Fibroblast of skin of right quadriceps (primary cell): Measurements from ENCODE around the gene PYGL.
"Not testable (repeated sequence)": the region's sequence is repeated elsewhere in the genome, so short reads cannot be mapped to it uniquely, and the experiment has no call there.

ENCODE experiments used
- DNase-seq: peaks from one replicate; pipeline ENCODE4 v3.0.0-alpha.2; 2013

Gene PYGL

DNA sequence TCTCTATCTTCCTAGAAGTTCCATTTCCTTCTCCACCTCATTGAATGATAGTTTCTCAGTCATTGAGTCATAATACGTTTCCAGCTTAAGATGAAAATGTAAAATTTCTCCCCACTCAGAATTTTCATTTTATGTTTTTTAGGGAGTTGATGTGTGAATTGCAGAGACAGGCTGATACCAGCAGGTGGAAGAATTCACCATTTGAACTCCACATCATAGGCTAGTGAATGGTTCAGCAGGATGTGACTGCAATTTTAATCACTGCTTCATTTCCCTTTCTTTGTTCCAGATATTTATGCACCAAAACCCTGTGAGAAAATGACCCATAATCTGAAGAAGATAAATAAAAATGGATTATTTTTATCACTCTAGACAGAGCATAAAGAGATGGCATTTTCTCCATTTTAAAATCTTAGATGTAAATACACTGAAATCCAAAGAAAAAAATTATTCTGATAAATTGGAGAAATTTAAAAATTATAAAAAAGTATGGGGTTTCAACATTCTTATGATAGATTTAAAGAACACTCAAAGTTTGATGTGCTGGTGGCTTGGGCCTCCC lies 10.6 kb upstream of the PYGL start:
- peak; percentile 58 for DNase-seq

DNA sequence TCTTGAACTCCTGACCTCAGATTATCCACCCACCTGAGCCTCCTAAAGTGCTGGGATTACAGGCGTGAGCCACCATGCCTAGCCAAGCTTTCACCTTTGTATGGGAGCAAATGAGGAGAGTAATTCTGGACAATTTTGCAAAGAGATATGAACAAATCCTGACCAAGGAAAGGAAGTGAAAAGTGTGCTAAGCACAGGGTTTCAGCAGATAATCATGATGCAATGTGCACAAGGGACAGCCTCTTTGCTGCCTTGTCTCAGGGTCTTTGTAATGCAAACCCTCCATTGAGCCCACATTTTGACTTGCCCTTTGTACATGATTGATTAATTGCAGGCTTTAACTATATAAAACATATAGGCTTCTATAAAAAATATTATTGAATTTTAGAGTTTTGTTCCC lies 9.2 kb upstream of the PYGL start:
- no peak for DNase-seq

DNA sequence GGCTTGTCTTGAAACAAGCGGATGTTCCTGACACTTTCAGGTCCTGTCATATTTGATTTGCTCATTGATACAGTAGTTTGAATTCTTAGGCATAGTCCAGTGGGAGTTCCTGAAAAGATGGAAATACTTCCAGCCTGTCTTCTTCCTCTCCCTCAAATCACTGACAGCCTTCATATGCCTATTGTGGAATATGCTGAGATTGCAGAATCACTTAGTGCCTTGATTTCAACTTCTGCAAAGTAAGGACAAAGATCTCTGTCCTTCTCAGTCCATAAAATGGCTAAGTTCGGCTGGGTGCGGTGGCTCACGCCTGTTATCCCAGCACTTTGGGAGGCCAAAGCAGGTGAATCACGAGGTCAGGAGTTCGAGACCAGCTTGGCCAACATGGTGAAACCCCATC lies 6.7 kb upstream of the PYGL start:
- DNase-seq, result no peak

DNA sequence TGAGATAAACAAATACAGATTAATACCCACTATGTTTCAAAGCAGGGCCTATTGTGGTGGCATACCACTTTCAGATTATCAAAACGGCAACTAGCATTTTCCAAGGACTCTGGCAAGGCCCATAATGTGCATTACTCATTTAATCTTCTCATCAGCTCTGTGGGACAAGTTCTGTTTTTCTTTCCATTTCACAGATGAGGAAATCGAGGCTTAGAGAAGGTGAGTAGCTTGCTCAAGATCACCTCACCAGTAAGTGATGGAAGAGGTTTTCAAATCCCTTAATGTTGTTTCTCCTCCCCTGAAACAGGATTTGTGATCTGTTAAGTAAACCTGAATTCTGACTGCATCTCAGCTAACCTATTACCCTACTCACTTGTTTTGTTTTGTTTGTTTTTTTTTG lies 3.9 kb upstream of the PYGL start:
- no peak for DNase-seq

DNA sequence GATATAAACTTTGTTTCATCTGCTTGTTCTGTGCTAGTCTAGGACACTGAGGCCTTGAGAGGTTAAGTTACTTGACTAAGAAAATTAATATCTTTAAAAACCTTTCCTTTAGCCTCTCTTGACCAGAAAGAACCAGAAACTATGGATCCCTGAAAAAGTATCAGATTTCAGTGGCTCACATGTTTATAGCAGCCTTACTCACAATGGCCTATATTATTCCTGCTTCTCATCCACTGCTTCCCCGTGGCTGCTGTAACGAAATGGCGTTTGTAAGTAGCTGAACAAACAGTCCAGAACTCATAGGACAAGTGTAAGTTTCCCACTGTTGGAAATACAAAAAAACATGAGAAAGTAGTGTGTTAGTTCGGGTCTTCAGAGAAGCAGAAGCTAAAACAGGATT lies 3.2 kb upstream of the PYGL start:
- peak; percentile 9 for DNase-seq

DNA sequence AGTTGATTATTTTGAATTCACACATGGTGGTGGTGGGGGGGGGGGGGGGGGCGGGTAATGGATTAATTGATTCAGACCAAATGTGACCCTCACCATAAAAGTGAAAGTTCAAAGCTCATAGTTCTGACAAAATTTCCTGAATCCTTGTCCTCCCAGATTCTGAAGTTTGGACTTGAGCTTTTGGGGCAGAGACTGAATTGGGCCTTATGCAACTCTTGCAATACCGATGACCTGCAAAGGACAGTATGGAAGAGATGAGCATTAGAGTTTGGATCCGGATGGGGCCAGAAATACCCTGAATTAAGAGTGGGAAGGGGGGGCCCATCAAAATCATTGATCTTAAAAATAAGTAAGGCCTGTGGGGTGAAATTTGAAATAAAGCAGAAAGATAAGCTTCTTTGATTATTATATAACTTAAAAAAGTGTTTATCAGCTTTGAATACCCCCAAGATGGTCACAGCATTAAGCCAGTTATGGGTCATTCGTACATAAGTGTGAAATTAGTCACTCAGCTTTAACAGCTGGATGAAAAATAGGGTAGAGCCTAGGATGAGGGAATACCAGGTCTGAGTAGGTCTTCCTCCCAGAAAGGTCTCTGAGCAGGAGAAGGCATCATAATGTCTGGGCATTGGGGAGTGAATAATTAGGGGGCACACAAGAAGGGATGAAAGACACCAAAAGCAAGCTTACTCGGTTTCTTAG lies 2.1 kb upstream of the PYGL start:
- DNase-seq, result no peak

DNA sequence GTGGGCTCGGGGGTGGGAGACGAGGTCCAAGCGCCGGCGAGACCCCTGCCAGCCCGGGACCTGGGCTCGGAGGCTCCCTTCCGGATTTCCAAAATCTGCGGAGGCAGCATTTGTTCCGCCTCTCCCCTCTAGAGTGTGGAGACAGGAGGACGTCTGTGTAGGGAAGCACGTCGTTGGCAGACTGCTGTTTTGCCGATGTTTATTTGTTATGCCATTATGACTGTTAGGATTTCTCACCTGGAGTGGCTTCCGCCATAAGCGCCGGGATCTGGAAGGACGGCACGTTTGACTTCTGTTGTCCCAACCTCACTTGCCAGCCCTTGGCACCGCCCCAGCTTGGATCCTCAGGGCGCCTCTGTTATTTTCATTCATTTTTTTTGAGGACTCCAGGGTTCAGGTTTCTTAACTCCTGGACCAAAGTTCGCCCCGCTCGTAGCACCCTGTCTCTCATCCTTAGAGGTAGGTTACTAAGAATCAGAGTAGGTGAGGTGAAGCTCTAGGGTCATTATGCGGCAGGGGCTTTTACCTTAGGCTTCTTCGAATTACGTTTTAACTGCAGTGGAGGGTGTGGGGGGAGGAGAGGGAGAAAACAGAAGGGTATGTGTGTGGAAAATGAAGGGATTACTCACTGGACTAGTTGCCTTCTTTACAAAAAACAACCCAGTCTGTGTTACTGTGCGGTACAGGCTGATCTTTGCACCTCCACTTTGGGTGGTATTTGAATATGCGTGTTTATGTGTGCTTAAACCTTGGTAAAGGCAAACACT lies 547 bp upstream of the PYGL start:
- peak; percentile 18 for DNase-seq

DNA sequence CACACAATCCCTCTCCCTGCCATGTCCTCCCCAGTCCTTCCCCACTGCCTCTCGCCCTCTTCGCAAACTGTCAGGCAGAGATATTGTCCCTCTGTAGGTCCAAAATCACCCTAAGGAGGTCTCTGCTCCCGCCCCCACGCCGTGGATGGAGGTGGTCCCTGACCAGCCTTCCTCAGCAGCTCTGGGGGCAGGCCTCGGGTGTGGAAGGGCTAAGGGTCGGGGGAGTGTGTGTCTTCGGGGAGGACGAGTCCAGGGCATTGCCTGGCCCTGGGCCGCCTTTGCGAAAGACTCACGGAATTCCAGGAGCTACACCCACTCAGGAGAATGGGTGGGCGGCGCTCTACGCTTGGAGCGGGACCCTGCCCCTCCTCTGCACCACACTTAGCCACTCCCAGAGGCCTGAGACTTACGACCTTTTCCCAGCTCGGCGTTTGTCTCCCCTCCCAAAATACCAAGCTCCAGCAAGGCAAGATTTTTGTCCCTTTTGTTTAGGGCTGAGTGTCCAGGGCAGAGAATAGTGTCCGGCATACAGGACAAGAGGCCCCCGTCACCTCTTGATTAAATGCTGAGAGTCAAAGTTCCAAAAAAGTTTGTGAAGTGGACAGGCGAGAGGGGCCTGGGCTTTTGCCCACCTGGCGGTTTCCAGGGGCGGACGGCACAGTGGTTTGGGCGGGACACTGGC lies 881 bp downstream of the PYGL start:
- DNase-seq, result no peak

DNA sequence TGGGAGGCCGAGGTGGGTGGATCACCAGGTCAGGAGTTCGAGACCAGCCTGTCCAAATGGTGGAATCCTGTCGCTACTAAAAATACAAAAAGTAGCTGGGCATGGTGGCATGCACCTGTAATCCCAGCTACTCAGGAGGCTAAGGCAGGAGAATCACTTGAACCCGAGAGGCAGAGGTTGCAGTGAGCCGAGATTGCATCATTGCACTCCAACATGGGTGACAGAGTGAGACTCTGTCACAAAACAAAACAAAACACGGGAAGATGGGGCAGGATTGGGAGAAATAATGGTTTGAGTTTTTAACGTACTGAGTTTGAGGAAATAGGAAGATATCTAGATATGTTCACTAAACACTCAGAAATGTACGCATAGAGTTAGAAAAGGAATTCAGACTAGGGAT lies 2.6 kb downstream of the PYGL start:
- DNase-seq, result not testable (repeated sequence)

DNA sequence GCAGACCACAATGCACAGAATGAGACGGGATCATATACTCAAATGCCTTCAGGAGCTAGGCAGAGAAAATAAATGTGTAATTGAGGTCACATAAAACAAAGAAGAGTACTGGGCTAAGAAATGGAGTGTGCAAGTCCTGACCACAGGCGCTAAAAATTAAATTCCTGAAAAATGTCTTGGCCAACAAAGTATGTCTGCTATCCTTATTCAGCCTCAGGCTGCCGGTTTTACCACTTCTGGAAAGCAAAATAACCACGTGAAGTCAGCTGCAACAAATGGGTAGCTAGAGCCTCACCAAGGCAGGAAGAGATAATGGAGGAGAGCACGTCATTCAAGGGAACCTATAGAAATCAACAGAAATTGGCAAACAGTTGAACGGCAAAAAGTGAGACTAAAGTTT lies 3.1 kb downstream of the PYGL start:
- peak; percentile 74 for DNase-seq

DNA sequence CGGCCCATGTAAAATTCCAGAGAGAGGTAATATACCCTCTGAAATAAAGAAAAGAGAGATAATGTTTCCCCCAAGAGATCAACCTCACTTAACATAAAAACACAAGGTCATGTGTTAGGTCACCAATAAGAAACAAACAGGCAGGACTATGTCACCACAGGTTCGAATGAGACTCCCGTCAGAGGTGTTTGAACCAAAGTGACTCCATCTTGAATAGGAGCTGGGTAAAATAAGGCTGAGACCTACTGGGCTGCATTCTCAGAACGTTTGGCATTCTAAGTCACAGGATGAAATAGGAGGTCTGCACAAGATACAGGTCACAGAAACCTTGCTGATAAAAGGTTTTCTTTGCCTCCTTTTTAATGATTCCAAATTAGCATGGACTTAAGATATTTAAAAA lies 6.5 kb downstream of the PYGL start:
- no peak for DNase-seq

DNA sequence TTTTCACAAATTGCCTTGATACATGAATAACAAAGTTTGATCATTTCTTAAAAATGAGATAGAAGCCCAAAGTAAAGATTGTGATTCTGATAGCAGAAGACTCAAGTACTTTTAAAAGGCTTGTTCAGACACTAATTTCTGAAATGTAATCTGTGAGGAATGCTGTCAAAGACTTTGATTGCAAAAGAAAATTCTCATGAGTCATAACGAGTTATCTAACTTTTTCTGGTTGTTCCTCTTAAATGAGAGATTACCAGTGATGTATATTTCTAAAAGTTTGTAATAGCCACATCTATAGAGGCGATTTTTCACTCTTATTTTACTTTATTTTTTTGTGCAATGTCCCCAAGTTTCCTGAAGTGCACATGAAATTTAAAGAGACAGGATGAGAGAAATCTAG lies 7.0 kb downstream of the PYGL start:
- peak; percentile 68 for DNase-seq

DNA sequence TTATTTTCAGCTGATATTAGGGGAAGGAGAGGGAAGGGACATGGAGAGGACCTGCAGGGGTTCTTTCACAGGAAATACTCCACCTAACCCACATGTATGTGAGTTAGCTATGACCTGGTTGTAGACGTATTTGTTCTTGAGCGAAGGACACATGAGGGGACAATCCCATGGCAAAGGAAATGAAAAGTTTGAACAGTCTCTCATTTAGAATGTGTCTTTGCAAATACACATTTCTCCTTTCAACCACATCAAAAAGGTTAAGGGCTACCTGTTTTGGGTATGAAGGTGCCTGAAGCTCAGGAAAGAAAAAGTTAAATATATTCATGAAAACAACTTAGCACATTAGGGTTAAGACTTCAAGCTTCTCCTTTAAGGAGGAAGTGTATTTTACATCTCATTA lies 7.4 kb downstream of the PYGL start:
- DNase-seq, result no peak

DNA sequence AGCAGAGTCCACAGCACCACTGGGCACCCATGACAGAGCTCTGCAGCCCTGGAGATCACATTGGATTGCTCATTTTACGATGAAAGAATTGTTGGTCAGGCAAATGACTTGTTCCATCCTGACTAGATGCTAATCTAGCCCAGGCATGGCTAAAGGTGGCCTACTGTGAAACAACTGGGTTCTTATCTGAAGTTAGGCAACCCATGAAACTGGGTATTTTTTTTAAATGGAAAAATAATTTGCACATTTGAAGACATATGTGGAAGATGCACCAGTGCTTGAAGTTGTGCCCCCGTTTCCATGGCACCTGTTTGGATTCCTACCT lies 8.3 kb downstream of the PYGL start:
- DNase-seq, result no peak

DNA sequence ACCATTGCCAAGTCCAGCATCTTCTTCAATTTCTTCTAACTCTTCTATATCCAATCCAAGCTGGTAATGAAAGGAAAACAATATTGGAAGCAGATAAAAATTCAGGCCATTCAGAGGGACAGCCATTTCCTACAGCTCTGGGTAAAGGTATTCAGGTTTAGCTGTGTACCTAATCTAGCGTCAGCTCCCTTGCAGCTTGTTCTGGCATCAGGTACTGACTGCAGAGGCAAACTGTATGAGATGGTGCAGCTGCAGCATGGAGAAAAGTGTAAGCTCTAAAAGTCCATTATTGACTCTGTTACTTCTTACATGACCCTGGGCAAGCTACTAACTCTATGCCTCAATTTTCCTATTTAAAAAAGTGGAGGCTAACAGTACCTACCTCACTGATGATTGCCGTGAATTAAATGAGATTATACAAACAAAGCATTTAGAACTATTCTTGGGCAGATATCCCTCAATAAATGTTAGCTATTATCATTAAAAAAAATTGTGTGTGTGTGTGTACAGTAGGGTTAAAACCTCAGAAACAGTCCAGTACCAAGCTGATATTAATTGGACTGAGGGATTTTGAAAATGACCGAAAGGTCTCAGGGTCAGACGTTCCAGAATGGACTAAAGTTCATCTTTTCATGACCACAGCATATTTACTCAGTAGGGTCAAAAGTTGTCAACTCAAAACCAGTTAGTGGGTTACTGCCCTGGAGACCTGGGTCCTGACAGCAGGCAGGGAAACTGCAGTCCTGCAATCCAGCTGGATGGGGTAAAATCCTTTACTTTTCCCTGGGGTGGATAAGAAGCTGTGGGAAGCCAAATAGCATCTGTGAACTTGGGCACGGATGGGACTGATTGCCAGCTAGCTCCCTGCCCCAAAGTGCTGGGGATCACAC lies 8.9 kb downstream of the PYGL start:
- DNase-seq, result no peak

DNA sequence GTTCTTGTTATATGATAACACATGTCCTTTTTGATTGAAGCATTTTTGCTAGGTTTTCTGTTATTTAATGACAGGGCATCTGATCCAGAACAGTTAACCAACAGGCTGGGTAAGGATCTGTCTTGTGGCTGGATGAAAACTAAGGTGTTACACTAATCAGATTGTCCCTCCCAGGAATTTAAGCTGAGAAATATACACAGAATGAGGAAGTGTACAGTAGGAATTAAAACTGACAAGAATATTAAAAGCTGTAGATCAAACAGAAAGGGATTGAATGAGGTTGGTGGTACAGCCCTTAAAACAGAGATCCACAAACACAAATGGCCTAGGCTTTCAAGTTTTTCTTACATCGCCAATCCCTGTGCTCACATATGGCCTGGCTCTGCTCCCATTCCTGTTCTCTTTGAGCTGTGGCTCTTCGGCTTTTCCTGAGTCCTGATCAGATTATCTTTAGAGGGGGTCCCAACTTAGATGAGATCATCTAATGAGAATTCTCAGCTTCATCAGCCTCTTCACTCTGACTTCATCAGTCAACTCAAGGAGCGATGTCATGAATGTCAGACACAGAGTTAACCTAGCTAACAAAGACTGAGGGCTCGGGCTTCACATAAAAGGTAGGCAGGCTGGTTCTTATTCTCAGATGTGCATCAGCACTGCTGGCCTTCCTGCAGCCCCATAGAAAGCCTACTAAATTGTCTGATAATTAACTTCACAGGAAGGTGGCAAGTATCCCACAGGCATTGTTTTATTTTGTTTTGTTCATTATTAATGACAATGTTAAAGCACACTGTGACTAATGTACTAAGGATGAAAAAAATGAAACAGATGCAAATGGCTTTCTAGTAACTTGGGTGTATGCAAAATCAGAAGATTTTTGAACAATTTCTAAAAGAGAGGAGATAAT lies 11.4 kb downstream of the PYGL start:
- DNase-seq, result peak; percentile 9

DNA sequence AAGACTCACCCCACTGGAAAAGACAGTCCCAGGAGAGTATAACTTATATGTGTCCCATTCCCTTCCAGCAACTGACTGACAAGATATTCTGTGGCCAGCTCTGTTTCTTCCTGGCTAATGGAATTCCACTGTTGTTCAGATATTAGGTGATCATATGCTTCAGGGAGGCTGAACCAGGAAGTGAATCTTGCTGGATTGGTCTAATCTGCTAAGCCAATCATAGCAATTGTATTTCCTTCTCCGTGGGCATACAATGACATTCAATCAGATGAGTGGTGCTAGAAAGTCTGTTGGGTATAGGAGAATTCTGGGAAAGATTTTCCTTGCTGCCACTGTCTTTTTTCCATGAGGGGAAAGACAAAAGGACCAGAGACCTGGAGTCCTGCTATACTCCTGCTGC lies 12.1 kb downstream of the PYGL start:
- no peak for DNase-seq

DNA sequence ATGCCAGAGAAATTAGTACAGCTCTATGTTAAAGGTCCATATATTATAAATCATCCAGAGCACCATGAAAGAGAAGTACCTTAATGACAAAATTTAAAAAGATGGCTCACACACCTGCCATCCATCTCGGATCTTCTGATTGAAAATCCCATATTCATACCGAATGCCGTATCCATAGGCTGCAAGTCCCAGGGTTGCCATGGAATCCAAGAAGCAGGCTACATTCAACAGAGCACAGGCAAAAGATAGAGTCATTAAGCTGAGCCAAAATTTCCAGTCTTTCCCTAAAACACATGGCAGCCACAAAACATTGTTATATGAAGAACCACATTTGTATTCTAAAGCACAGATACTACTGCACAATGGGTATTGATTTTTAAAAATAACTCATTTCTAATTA lies 12.7 kb downstream of the PYGL start:
- DNase-seq, result no peak

DNA sequence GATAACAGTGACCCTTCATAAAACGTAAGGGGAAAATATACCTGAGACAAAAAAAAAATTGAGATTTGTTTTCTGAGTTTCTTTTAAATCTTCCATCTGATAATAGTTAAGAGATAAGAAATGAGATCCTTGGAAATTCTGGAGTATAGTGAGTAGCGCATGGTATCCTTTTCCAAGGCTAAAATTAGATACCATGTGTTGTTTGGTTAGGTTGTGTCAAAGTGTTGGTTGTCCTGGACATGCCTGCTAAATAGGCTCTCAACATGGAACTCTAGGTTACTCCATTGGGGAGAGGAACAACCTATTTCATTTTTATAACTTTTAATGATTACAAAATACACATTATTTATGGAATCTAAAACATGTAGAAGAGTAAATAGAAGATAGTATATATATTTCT lies 14.8 kb downstream of the PYGL start:
- DNase-seq, result no peak

DNA sequence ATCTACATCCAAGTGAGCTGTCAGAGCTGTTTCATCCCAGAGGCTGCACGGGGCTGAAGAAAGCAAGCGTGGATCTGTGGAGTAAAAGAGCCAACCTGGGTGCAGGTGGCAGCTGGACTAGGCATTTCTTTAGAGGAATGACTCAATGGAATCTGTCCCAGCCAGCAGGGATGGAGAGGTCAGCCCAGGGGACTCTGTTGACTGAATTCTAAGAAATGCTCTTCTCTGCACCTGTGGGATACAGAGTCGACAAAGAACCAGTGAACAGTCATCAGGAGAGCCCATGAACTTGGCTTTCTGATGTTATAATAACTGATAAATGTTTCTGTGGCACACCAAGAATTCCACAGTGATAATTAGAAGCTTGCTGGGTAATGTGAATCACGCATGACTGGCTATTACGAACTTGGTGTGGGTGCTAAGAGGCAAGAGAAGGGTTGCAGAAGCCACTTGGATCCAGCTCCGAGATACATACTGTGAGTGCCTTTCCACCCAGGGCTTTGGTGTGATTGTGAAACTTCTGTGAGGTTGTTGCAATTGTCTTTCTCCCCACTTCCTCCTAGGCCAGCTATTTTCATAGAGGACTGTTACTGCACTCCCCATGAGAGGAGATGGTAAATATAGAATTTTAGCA lies 16.2 kb downstream of the PYGL start:
- DNase-seq, result peak; percentile 59

DNA sequence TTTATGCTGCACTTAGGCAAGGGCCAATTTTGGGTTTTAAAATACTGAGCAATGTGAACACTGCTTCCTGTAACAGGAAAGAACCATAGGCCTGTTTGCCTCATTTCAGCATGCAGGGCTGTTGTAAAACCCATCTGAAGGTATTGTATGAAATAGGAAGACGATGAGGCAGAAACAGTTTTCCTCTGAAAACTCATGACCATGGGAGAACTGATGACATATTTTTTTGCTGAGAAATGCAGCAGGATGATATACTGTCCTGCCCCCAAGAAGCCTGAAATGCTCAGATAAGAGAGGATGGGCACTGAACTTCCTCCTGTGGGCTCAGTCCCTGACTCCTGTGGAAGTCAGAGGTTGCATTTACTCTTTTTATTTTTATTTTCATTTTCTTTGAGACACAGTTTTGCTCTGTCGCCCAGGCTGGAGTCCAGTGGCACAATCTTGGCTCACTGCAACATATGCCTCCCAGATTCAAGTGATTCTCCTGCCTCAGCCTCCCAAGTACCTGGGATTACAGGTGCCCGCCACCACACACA lies 17.4 kb downstream of the PYGL start:
- no peak for DNase-seq
